Regular cardiac myocyte (primary cell): ENCODE data around the gene IPO7. TPM values are rescaled to one million over a fixed set of nuclear protein-coding genes. Genes with fewer than 3 reads are reported as not detected.

Experiments
- total RNA-seq: library from RNA; depleted of rRNA; stranded (reverse); fragments of >200 nt; gene quantifications from 2 replicates; pipeline ENCODE4 v1.2.3, GENCODE V29; 2014

The IPO7 gene
- 107 and 119 TPM in 2 replicates for total RNA-seq

GRCh38 chr11:9384535-9385326, at the start of gene IPO7:
TSS of gene IPO7 (plus strand) at chr11:9384652. CDS start at chr11:9384764, 112 bp downstream.

GRCh38 chr11:9460322-9461062, 76.0 kb downstream of the IPO7 start, which contains the start of gene ZNF143:
TSS of gene ZNF143 (plus strand) at chr11:9461012. CDS start at chr11:9471309, 10,297 bp downstream.

Other genes starting within 250 kb of the IPO7 start
- 191 and 255 TPM in 2 replicates for gene DENND5A, start 119.3 kb upstream of the IPO7 start, total RNA-seq
- 71.9 and 73.8 TPM in 2 replicates for gene TMEM41B, start 70.1 kb upstream of the IPO7 start, total RNA-seq
- 36.4 and 38.5 TPM in 2 replicates for gene ZNF143, start 76.4 kb downstream of the IPO7 start, total RNA-seq
- 34.1 and 63.7 TPM in 2 replicates for gene WEE1, start 189.0 kb downstream of the IPO7 start, total RNA-seq